HCT116 (cell line): ENCODE results near the gene SAMD4A. TPM values are rescaled to one million over a fixed set of nuclear protein-coding genes. Genes with fewer than 3 reads are reported as not detected.

Experiments
- ATAC-seq: fragments of 200-7000 bp; cut with Tn5 transposase; 2 replicates; pipeline ENCODE4 v1.9.1; 2020; ENCODE audit warnings: mild to moderate bottlenecking, moderate library complexity
- BruUV-seq: library from RNA; stranded (reverse); fragments of 400-500 nt; replicated peaks from 2 replicates; lab custom pipeline; 2021; lab: Mats Ljungman, UMichigan
- CTCF ChIA-PET: fragments of 300-600 bp; sonication (Branson Sonifier 250); formaldehyde crosslinking; loops from one replicate; lab custom pipeline; 2021; ENCODE audit warnings: antibody characterized with exemption; lab: Charles Lee
- POLR2A ChIA-PET: fragments of 300-600, 350-600 bp; sonication (Branson Sonifier 250); formaldehyde crosslinking; loops from one replicate; lab custom pipeline; 2021; ENCODE audit warnings: antibody characterized with exemption; lab: Charles Lee
- RAD21 ChIA-PET, 2 experiments: fragments of 300-600 bp; sonication (Branson Sonifier 250); formaldehyde crosslinking; loops; one replicate each; lab custom pipeline; 2023; ENCODE audit warnings: low total read pairs in 2 of 2; ENCODE audit not compliant: uncharacterized antibody in 2 of 2, unreplicated experiment in 2 of 2, low non-redundant PET in 1 of 2; lab: Charles Lee
- DNase-seq: peaks from one replicate; pipeline ENCODE4 v3.0.0-alpha.2; 2010; ENCODE audit warnings: low read depth, low spot score
- H2AFZ ChIP-seq: fragments of 200-600 bp; shearing (Covaris generic), sonication (generic); 2 replicates; pipeline ENCODE4 v1.6.1; 2017; ENCODE audit warnings: low read depth, mixed run types, mixed read lengths, antibody characterized with exemption, low read length; ENCODE audit not compliant: poor library complexity, severe bottlenecking
- H3K27ac ChIP-seq: 2 replicates; pipeline ENCODE4 v1.5.1; 2012; ENCODE audit warnings: low read depth, low read length
- H3K27me3 ChIP-seq: fragments of 200-600 bp; sonication (generic); 2 replicates; pipeline ENCODE4 v1.6.1; 2016; ENCODE audit warnings: mixed run types, low read length, mixed read lengths; ENCODE audit not compliant: insufficient read depth
- H3K36me3 ChIP-seq, 2 experiments: fragments of 200-500 bp in 1 of 2; fragments of 200-600 bp in 1 of 2; sonication (Bioruptor generic) in 1 of 2; sonication (generic) in 1 of 2; 2 replicates each; pipeline versions ENCODE4 v1.5.1 to v1.6.1; 2014 to 2016; ENCODE audit warnings: low read length in 2 of 2, inconsistent platforms in 1 of 2, mixed read lengths in 1 of 2, mixed run types in 1 of 2; ENCODE audit not compliant: insufficient read depth in 2 of 2, control insufficient read depth in 1 of 2
- H3K4me1 ChIP-seq, 2 experiments: fragments of 200-600 bp in 1 of 2; sonication (generic) in 1 of 2; 2 replicates each; pipeline versions ENCODE4 v1.5.1 to v1.6.1; 2012 to 2017; ENCODE audit warnings: low read length in 2 of 2, inconsistent platforms in 1 of 2, mild to moderate bottlenecking in 1 of 2, mixed read lengths in 1 of 2, mixed run types in 1 of 2, moderate library complexity in 1 of 2; ENCODE audit not compliant: insufficient read depth in 2 of 2, control insufficient read depth in 1 of 2
- H3K4me2 ChIP-seq: fragments of 200-600 bp; sonication (generic); 2 replicates; pipeline ENCODE4 v1.6.1; 2017; ENCODE audit warnings: mixed run types, low read length, mixed read lengths
- H3K4me3 ChIP-seq, 2 experiments: fragments of 200-600 bp in 1 of 2; sonication (generic) in 1 of 2; replicated peaks in 1 of 2; 2 replicates each; pipeline ENCODE4 v1.5.1; 2011 to 2016; ENCODE audit warnings: low read length in 2 of 2, control low read depth in 1 of 2, low read depth in 1 of 2, mild to moderate bottlenecking in 1 of 2, mixed read lengths in 1 of 2, mixed run types in 1 of 2
- H3K79me2 ChIP-seq: fragments of 200-600 bp; sonication (generic); 2 replicates; pipeline ENCODE4 v1.6.1; 2017; ENCODE audit warnings: mild to moderate bottlenecking, mixed run types, low read length, moderate library complexity, mixed read lengths; ENCODE audit not compliant: insufficient read depth
- H3K9ac ChIP-seq: fragments of 200-600 bp; sonication (generic); 2 replicates; pipeline ENCODE4 v1.6.1; 2016; ENCODE audit warnings: low read length, mixed read lengths
- H3K9me2 ChIP-seq: fragments of 200-600 bp; sonication (generic), shearing (Covaris generic); 2 replicates; pipeline ENCODE4 v1.6.1; 2017; ENCODE audit warnings: mixed run types, mild to moderate bottlenecking, moderate library complexity; ENCODE audit not compliant: insufficient read depth
- H3K9me3 ChIP-seq, 2 experiments: fragments of 200-500 bp in 1 of 2; fragments of 200-600 bp in 1 of 2; sonication (Bioruptor generic) in 1 of 2; sonication (generic) in 1 of 2; 2 replicates each; pipeline ENCODE4 v1.6.1; 2014 to 2017; ENCODE audit warnings: low read length in 2 of 2, mixed read lengths in 2 of 2, inconsistent platforms in 1 of 2, low read depth in 1 of 2, mild to moderate bottlenecking in 1 of 2, mixed run types in 1 of 2, moderate library complexity in 1 of 2; ENCODE audit not compliant: control insufficient read depth in 1 of 2, insufficient read depth in 1 of 2
- H4K20me1 ChIP-seq: fragments of 200-600 bp; sonication (generic), shearing (Covaris generic); 2 replicates; pipeline ENCODE4 v1.6.1; 2017; ENCODE audit warnings: mixed run types, mild to moderate bottlenecking, moderate library complexity; ENCODE audit not compliant: insufficient read depth
- CBX3 ChIP-seq: IDR thresholded peaks from 2 replicates; pipeline ENCODE4 v1.6.1; 2012; ENCODE audit warnings: low read depth
- EGR1 ChIP-seq: IDR thresholded peaks from 2 replicates; pipeline ENCODE4 v1.6.1; 2012; ENCODE audit warnings: low read depth
- ELF1 ChIP-seq: IDR thresholded peaks from 2 replicates; pipeline ENCODE4 v1.6.1; 2012; ENCODE audit warnings: low read depth, borderline replicate concordance
- EZH2 ChIP-seq: fragments of 200-600 bp; sonication (generic); IDR thresholded peaks from 2 replicates; pipeline ENCODE4 v1.6.1; 2017; ENCODE audit warnings: antibody characterized with exemption, mixed run types
- EZH2phosphoT487 ChIP-seq: fragments of 200-600 bp; IDR thresholded peaks from 2 replicates; pipeline ENCODE4 v1.6.1; 2018; ENCODE audit warnings: antibody characterized with exemption, borderline replicate concordance
- FOSL1 ChIP-seq: IDR thresholded peaks from 2 replicates; pipeline ENCODE4 v1.6.1; 2012; ENCODE audit warnings: low read depth
- JUND ChIP-seq: IDR thresholded peaks from 2 replicates; pipeline ENCODE4 v1.6.1; 2012
- POLR2A ChIP-seq: IDR thresholded peaks from 2 replicates; pipeline ENCODE4 v1.7.0; 2011; ENCODE audit warnings: borderline replicate concordance; ENCODE audit not compliant: insufficient read depth, insufficient read length; ENCODE audit errors: extremely low read depth
- POLR2AphosphoS5 ChIP-seq: IDR thresholded peaks from 2 replicates; pipeline ENCODE4 v1.6.1; 2011; ENCODE audit warnings: mild to moderate bottlenecking, low read depth, low read length, moderate library complexity
- RAD21 ChIP-seq: IDR thresholded peaks from 2 replicates; pipeline ENCODE4 v1.6.1; 2012; ENCODE audit warnings: low read depth, mild to moderate bottlenecking
- SIN3A ChIP-seq: IDR thresholded peaks from 2 replicates; pipeline ENCODE4 v1.6.1; 2012; ENCODE audit warnings: low read depth
- SP1 ChIP-seq: IDR thresholded peaks from 2 replicates; pipeline ENCODE4 v1.6.1; 2012; ENCODE audit warnings: low read depth
- SRF ChIP-seq: IDR thresholded peaks from 2 replicates; pipeline ENCODE4 v1.6.1; 2012; ENCODE audit warnings: low read depth
- TCF7L2 ChIP-seq: IDR thresholded peaks from 2 replicates; pipeline ENCODE4 v1.7.0; 2011; ENCODE audit warnings: borderline replicate concordance, inconsistent platforms; ENCODE audit not compliant: insufficient read depth, insufficient read length; ENCODE audit errors: extremely low read depth
- YY1 ChIP-seq: IDR thresholded peaks from 2 replicates; pipeline ENCODE4 v1.6.1; 2011; ENCODE audit warnings: low read length, low read depth, moderate library complexity, mild to moderate bottlenecking; ENCODE audit not compliant: insufficient replicate concordance; ENCODE audit errors: extremely low read depth
- ZFX ChIP-seq: fragments of 450-650 bp; IDR thresholded peaks from 2 replicates; pipeline ENCODE4 v1.6.1; 2017
- ZNF274 ChIP-seq: fragments of 200-500 bp; sonication (Bioruptor generic); IDR thresholded peaks from 2 replicates; pipeline ENCODE4 v1.6.1; 2014; ENCODE audit warnings: mild to moderate bottlenecking, low read depth, low read length, inconsistent platforms
- intact Hi-C: fragments of 100-400 bp; cut with micrococcal nuclease; formaldehyde crosslinking; loops from 2 replicates; pipeline ENCODE4 v1.10.0; 2022
- total RNA-seq: library from RNA; stranded (reverse); gene quantifications from one replicate; pipeline ENCODE4 v1.2.1, GENCODE V29; 2021; ENCODE audit not compliant: unreplicated experiment
- TF ChIP-seq, protein P1 (sequence below), 3 experiments: fragments of 200-600 bp in 1 of 3; sonication (generic) in 1 of 3; IDR thresholded peaks in 2 of 3; conservative IDR thresholded peaks in 1 of 3; 2 replicates each; pipeline ENCODE4 v1.5.1; 2012 to 2017; ENCODE audit warnings: low read depth in 2 of 3, low read length in 2 of 3, antibody characterized with exemption in 1 of 3, borderline replicate concordance in 1 of 3, control low read depth in 1 of 3, mild to moderate bottlenecking in 1 of 3, mixed read lengths in 1 of 3, mixed run types in 1 of 3, moderate library complexity in 1 of 3; ENCODE audit not compliant: insufficient read depth in 1 of 3
- TF ChIP-seq, protein P2 (sequence below): IDR thresholded peaks from 2 replicates; pipeline ENCODE4 v1.6.1; 2012

The SAMD4A gene
- total RNA-seq, 1 experiment from 2014 or later = 9.0 TPM

DNA sequence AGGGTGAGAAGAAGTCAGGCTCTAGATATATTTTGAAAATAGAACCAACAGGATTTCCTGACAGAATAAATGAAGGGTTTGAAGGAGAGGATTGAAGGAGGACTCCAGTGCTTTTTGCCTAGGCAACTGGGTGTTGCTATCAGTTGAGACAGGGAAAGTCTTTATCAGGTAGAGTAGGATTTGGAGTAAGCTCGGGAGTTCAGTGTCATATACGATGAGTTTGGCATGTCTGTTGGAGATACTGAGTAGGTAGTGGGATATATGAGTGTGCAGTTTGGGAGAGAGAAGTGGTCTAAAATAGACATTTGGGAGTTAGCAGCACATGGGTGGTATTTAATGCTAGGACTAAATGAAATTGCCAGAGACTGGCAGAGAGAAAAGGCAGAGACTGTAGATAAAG, 141.2 kb downstream of the SAMD4A start:
- BruUV-seq = no TSS peak
- Histone ChIP-seq H4K20me1 (no peaks in the 10 kb centered on the region), H3K4me3 (no peak overlapping the region), H3K36me3 (no peaks in the 10 kb centered on the region), H3K4me1 (no peaks in the 10 kb centered on the region), H2AFZ (no peak overlapping the region), H3K4me2 (no peak overlapping the region), H3K9ac (no peak overlapping the region), H3K27ac (no peak overlapping the region), H3K9me2 (no peaks in the 10 kb centered on the region), H3K79me2 (no peaks in the 10 kb centered on the region), H3K9me3 (no peaks in the 10 kb centered on the region), H3K27me3 (no peaks in the 10 kb centered on the region)
- no peak for TF ChIP-seq TCF7L2
- TF ChIP-seq, protein P1, sequence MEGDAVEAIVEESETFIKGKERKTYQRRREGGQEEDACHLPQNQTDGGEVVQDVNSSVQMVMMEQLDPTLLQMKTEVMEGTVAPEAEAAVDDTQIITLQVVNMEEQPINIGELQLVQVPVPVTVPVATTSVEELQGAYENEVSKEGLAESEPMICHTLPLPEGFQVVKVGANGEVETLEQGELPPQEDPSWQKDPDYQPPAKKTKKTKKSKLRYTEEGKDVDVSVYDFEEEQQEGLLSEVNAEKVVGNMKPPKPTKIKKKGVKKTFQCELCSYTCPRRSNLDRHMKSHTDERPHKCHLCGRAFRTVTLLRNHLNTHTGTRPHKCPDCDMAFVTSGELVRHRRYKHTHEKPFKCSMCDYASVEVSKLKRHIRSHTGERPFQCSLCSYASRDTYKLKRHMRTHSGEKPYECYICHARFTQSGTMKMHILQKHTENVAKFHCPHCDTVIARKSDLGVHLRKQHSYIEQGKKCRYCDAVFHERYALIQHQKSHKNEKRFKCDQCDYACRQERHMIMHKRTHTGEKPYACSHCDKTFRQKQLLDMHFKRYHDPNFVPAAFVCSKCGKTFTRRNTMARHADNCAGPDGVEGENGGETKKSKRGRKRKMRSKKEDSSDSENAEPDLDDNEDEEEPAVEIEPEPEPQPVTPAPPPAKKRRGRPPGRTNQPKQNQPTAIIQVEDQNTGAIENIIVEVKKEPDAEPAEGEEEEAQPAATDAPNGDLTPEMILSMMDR (IDR thresholded peaks at IDR 0.05 in 2 of 3, conservative IDR thresholded peaks at IDR 0.05 in 1 of 3; ENCODE audit: borderline replicate concordance in 1 of 3, insufficient read depth in 1 of 3, low read depth in 2 of 3, low read length in 2 of 3) = no peak
- no peak for TF ChIP-seq EZH2
- TF ChIP-seq POLR2AphosphoS5 = no peak
- no peak for TF ChIP-seq EZH2phosphoT487
- TF ChIP-seq, protein P2, sequence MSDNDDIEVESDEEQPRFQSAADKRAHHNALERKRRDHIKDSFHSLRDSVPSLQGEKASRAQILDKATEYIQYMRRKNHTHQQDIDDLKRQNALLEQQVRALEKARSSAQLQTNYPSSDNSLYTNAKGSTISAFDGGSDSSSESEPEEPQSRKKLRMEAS = no peak
- no peak for TF ChIP-seq ZNF274
- no peak for TF ChIP-seq ELF1
- no peak for TF ChIP-seq EGR1
- TF ChIP-seq CBX3 = no peak
- TF ChIP-seq JUND = no peak
- no peak for TF ChIP-seq FOSL1
- no peak for TF ChIP-seq SP1
- TF ChIP-seq SIN3A = no peak
- no peak for TF ChIP-seq YY1
- no peak for TF ChIP-seq POLR2A
- no peak for TF ChIP-seq ZFX
- no peak for TF ChIP-seq SRF
- no peak for TF ChIP-seq RAD21
- no peak for DNase-seq
- intact Hi-C loops = no loop called here
- ChIA-PET CTCF (no interaction called here), POLR2A (no interaction called here), RAD21 (no interaction called here)
- no peak for ATAC-seq
